Mucosa of stomach (tissue), 1 donor: Measurements from ENCODE around the gene NPAS3.

Source experiments
- H3K27me3 ChIP-seq: one replicate; pipeline ENCODE4 v1.7.0; 2013; ENCODE audit warnings: mild to moderate bottlenecking, low read length; ENCODE audit not compliant: control insufficient read depth, insufficient read depth
- H3K36me3 ChIP-seq: one replicate; pipeline ENCODE4 v1.7.0; 2013; ENCODE audit warnings: low read length; ENCODE audit not compliant: control insufficient read depth, insufficient read depth
- H3K4me1 ChIP-seq: one replicate; pipeline ENCODE4 v1.7.0; 2013; ENCODE audit warnings: mild to moderate bottlenecking, low read length; ENCODE audit not compliant: control insufficient read depth, insufficient read depth
- H3K4me3 ChIP-seq: one replicate; pipeline ENCODE4 v1.7.0; 2013; ENCODE audit warnings: low read length
- H3K9ac ChIP-seq: one replicate; pipeline ENCODE4 v1.7.0; 2013; ENCODE audit warnings: mild to moderate bottlenecking, low read length, moderate library complexity
- H3K9me3 ChIP-seq: one replicate; pipeline ENCODE4 v1.7.0; 2013; ENCODE audit warnings: mild to moderate bottlenecking, low read length, moderate library complexity; ENCODE audit not compliant: control insufficient read depth
- donor health status: Pancreatic carcinoma.

NPAS3 gene

GRCh38 chr14:32932302-32932913 lies 6.3 kb upstream of the NPAS3 start:
- Histone ChIP-seq H3K4me3 (no peak overlapping the region), H3K36me3 (no peaks in the 10 kb centered on the region), H3K4me1 (no peaks in the 10 kb centered on the region), H3K9me3 (no peaks in the 10 kb centered on the region), H3K27me3 (peaks cover 52% of the 10 kb centered on the region), H3K9ac (no peak overlapping the region)

- Histone ChIP-seq H3K36me3 (no peaks in the 10 kb centered on the region), H3K9ac (no peak overlapping the region), H3K27me3 (peaks cover 59% of the 10 kb centered on the region), H3K4me1 (no peaks in the 10 kb centered on the region), H3K9me3 (no peaks in the 10 kb centered on the region), H3K4me3 (no peak overlapping the region)
Measured at GRCh38 chr14:32932914-32933628, 5.6 kb upstream of the NPAS3 start.

GRCh38 chr14:32933629-32934072 lies 5.0 kb upstream of the NPAS3 start:
- no peak overlapping the region for H3K9ac ChIP-seq
- no peaks in the 10 kb centered on the region for H3K36me3 ChIP-seq
- peaks cover 62% of the 10 kb centered on the region for H3K27me3 ChIP-seq
- H3K4me1 ChIP-seq, result no peaks in the 10 kb centered on the region
- no peak overlapping the region for H3K4me3 ChIP-seq
- no peaks in the 10 kb centered on the region for H3K9me3 ChIP-seq

- H3K4me1 ChIP-seq, result no peaks in the 10 kb centered on the region
- no peaks in the 10 kb centered on the region for H3K9me3 ChIP-seq
- H3K27me3 ChIP-seq, result peaks cover 62% of the 10 kb centered on the region
- no peak overlapping the region for H3K9ac ChIP-seq
- H3K36me3 ChIP-seq, result no peaks in the 10 kb centered on the region
- H3K4me3 ChIP-seq, result no peak overlapping the region
Measured at GRCh38 chr14:32934073-32934880, 4.4 kb upstream of the NPAS3 start.

- H3K27me3 ChIP-seq, result peaks cover 68% of the 10 kb centered on the region
- H3K4me1 ChIP-seq, result no peaks in the 10 kb centered on the region
Measured at GRCh38 chr14:32934881-32935633, 3.6 kb upstream of the NPAS3 start.

GRCh38 chr14:32939254-32940065 lies 781 bp downstream of the NPAS3 start:
- Histone ChIP-seq H3K36me3 (no peaks in the 10 kb centered on the region), H3K4me3 (no peak overlapping the region), H3K4me1 (no peaks in the 10 kb centered on the region), H3K9me3 (no peaks in the 10 kb centered on the region), H3K27me3 (peaks cover 52% of the 10 kb centered on the region), H3K9ac (peak overlapping the region; percentile 55)

More at GRCh38 chr14:32934881-32935633, 3.6 kb upstream of the NPAS3 start:
- Histone ChIP-seq H3K9me3 (no peaks in the 10 kb centered on the region), H3K9ac (no peak overlapping the region), H3K4me3 (no peak overlapping the region), H3K36me3 (no peaks in the 10 kb centered on the region)

- Histone ChIP-seq H3K9ac (peak overlapping the region; percentile 55), H3K4me1 (no peaks in the 10 kb centered on the region), H3K27me3 (peaks cover 48% of the 10 kb centered on the region), H3K4me3 (no peak overlapping the region), H3K9me3 (no peaks in the 10 kb centered on the region), H3K36me3 (no peaks in the 10 kb centered on the region)
Measured at GRCh38 chr14:32940066-32940651, 1.5 kb downstream of the NPAS3 start.

- no peaks in the 10 kb centered on the region for H3K9me3 ChIP-seq
- H3K4me3 ChIP-seq, result no peak overlapping the region
- H3K36me3 ChIP-seq, result no peaks in the 10 kb centered on the region
- no peaks in the 10 kb centered on the region for H3K4me1 ChIP-seq
- peaks cover 41% of the 10 kb centered on the region for H3K27me3 ChIP-seq
- no peak overlapping the region for H3K9ac ChIP-seq
Measured at GRCh38 chr14:32940711-32941667, 2.3 kb downstream of the NPAS3 start.

GRCh38 chr14:32941668-32942065 lies 3.0 kb downstream of the NPAS3 start:
- Histone ChIP-seq H3K4me1 (no peaks in the 10 kb centered on the region), H3K36me3 (no peaks in the 10 kb centered on the region), H3K4me3 (no peak overlapping the region), H3K27me3 (peaks cover 36% of the 10 kb centered on the region), H3K9ac (no peak overlapping the region), H3K9me3 (no peaks in the 10 kb centered on the region)

- Histone ChIP-seq H3K9ac (no peak overlapping the region), H3K4me3 (no peak overlapping the region), H3K36me3 (no peaks in the 10 kb centered on the region), H3K4me1 (no peaks in the 10 kb centered on the region), H3K27me3 (no peaks in the 10 kb centered on the region), H3K9me3 (no peaks in the 10 kb centered on the region)
Measured at GRCh38 chr14:32947081-32947480, 8.4 kb downstream of the NPAS3 start.
